ENCODE results near the gene ATG2B.

The ATG2B gene

GRCh38 chr14:96271421-96271762 lies 91.7 kb downstream of the ATG2B start:
- DNase-seq (ENCODE audit: low read depth in 1 of 2, low spot score in 1 of 2): no peak

GRCh38 chr14:96270565-96271420 lies 92.3 kb downstream of the ATG2B start:
- DNase-seq (ENCODE audit: low read depth in 1 of 2, low spot score in 1 of 2): no peak

- DNase-seq (ENCODE audit: low read depth in 1 of 2, low spot score in 1 of 2): no peak
These were observed 93.8 kb downstream of the ATG2B start for GRCh38 chr14:96269359-96269710.

GRCh38 chr14:96268431-96269358 lies 94.4 kb downstream of the ATG2B start:
- DNase-seq (ENCODE audit: low read depth in 1 of 2, low spot score in 1 of 2): no peak

- no peak for DNase-seq (ENCODE audit: low read depth in 1 of 2, low spot score in 1 of 2)
These were observed 95.2 kb downstream of the ATG2B start for GRCh38 chr14:96267916-96268315.

GRCh38 chr14:96267336-96267735 lies 95.8 kb downstream of the ATG2B start:
- DNase-seq (ENCODE audit: low read depth in 1 of 2, low spot score in 1 of 2): no peak

GRCh38 chr14:96265383-96266095 lies 97.6 kb downstream of the ATG2B start:
- DNase-seq (ENCODE audit: low read depth in 1 of 2, low spot score in 1 of 2): no peak

GRCh38 chr14:96264853-96265252 lies 98.3 kb downstream of the ATG2B start:
- no peak for DNase-seq (ENCODE audit: low read depth in 1 of 2, low spot score in 1 of 2)

GRCh38 chr14:96264200-96264553 lies 99.0 kb downstream of the ATG2B start:
- DNase-seq (ENCODE audit: low read depth in 1 of 2, low spot score in 1 of 2): no peak

- DNase-seq (ENCODE audit: low read depth in 1 of 2, low spot score in 1 of 2): no peak
These were observed 99.6 kb downstream of the ATG2B start for GRCh38 chr14:96263347-96264199.

GRCh38 chr14:96261772-96262655 lies 101.1 kb downstream of the ATG2B start:
- no peak for DNase-seq (ENCODE audit: low read depth in 1 of 2, low spot score in 1 of 2)

- DNase-seq (ENCODE audit: low read depth in 1 of 2, low spot score in 1 of 2): no peak
These were observed 102.1 kb downstream of the ATG2B start for GRCh38 chr14:96261053-96261452.

- no peak for DNase-seq (ENCODE audit: low read depth in 1 of 2, low spot score in 1 of 2)
These were observed 102.8 kb downstream of the ATG2B start for GRCh38 chr14:96260341-96260821.

GRCh38 chr14:96257900-96258299 lies 105.2 kb downstream of the ATG2B start:
- no peak for DNase-seq (ENCODE audit: low read depth in 1 of 2, low spot score in 1 of 2)

GRCh38 chr14:96257056-96257455 lies 106.1 kb downstream of the ATG2B start:
- DNase-seq (ENCODE audit: low read depth in 1 of 2, low spot score in 1 of 2): no peak

- no peak for DNase-seq (ENCODE audit: low read depth in 1 of 2, low spot score in 1 of 2)
These were observed 106.7 kb downstream of the ATG2B start for GRCh38 chr14:96256407-96256806.

- no peak for DNase-seq (ENCODE audit: low read depth in 1 of 2, low spot score in 1 of 2)
These were observed 107.4 kb downstream of the ATG2B start, which contains the start of gene BDKRB1 for GRCh38 chr14:96255501-96256366. BDKRB1 (plus strand) TSS chr14:96256210; CDS start chr14:96263683, 7,473 bp downstream.

GRCh38 chr14:96254687-96255086 lies 108.5 kb downstream of the ATG2B start:
- no peak for DNase-seq (ENCODE audit: low read depth in 1 of 2, low spot score in 1 of 2)

Measured in activated CD4-positive, alpha-beta T cell treated with anti-CD3 and anti-CD28 coated beads, Interleukin-2, amount 50 U/mL, for 24 hours (primary cell).